NCI-H345 treated with DMSO at 0.1 percent for 48 hours (cell line): ENCODE measurements around the gene C8G.

ENCODE experiments used
- DNase-seq: peaks from one replicate; lab custom pipeline; 2025; ENCODE audit not compliant: unreplicated experiment; lab: John Stamatoyannopoulos, UW

The C8G gene

GRCh38 chr9:136952876-136953770, 8.1 kb downstream of the C8G start:
- DNase-seq = no peak

- DNase-seq = no peak
Observed at GRCh38 chr9:136953771-136954269, 8.8 kb downstream of the C8G start.

GRCh38 chr9:136954270-136955083, 9.4 kb downstream of the C8G start:
- no peak for DNase-seq

- no peak for DNase-seq
Observed at GRCh38 chr9:136955202-136955942, 10.3 kb downstream of the C8G start.

- DNase-seq = no peak
Observed at GRCh38 chr9:136955943-136956335, 10.9 kb downstream of the C8G start.

- no peak for DNase-seq
Observed at GRCh38 chr9:136956604-136957003, 11.6 kb downstream of the C8G start.

- DNase-seq = no peak
Observed at GRCh38 chr9:136957461-136957860, 12.4 kb downstream of the C8G start.

GRCh38 chr9:136957901-136958300, 12.9 kb downstream of the C8G start:
- DNase-seq = no peak

- DNase-seq = no peak
Observed at GRCh38 chr9:136958473-136958872, 13.4 kb downstream of the C8G start.

- no peak for DNase-seq
Observed at GRCh38 chr9:136958898-136959850, 14.1 kb downstream of the C8G start.

- no peak for DNase-seq
Observed at GRCh38 chr9:136960212-136960937, 15.3 kb downstream of the C8G start.

GRCh38 chr9:136960938-136961275, 15.9 kb downstream of the C8G start:
- no peak for DNase-seq

GRCh38 chr9:136961279-136962065, 16.4 kb downstream of the C8G start:
- no peak for DNase-seq

GRCh38 chr9:136962163-136962562, 17.1 kb downstream of the C8G start:
- no peak for DNase-seq

GRCh38 chr9:136962701-136963248, 17.7 kb downstream of the C8G start:
- no peak for DNase-seq

- DNase-seq = no peak
Observed at GRCh38 chr9:136963341-136963740, 18.3 kb downstream of the C8G start.

- no peak for DNase-seq
Observed at GRCh38 chr9:136963751-136964150, 18.7 kb downstream of the C8G start.

- no peak for DNase-seq
Observed at GRCh38 chr9:136964171-136964689, 19.2 kb downstream of the C8G start.
